ENCODE results near the gene SZT2. TPM values are rescaled to one million over a fixed set of nuclear protein-coding genes. Genes with fewer than 3 reads are reported as not detected.

The SZT2 gene
- total RNA-seq, 1 experiment from 2014 or later: 77.3 TPM

GRCh38 chr1:43432171-43432860, 42.6 kb downstream of the SZT2 start:
- intact Hi-C loops (cut with micrococcal nuclease; ENCODE audit: unreplicated experiment): no loop called here
- CTCF ChIA-PET: no interaction called here
- no peak for TF ChIP-seq CTCF (IDR thresholded peaks at IDR 0.05; ENCODE audit: unreplicated experiment)

GRCh38 chr1:43432907-43433306, 43.2 kb downstream of the SZT2 start:
- BruUV-seq (replicated peaks): no TSS peak
- no peaks in the 10 kb centered on the region for H3K9me3 Mint-ChIP-seq (ENCODE audit: low read depth, unreplicated experiment)
- no peak for TF ChIP-seq CTCF (IDR thresholded peaks at IDR 0.05; ENCODE audit: unreplicated experiment)
- no peaks in the 10 kb centered on the region for H3K4me1 Mint-ChIP-seq (ENCODE audit: low read depth, unreplicated experiment)
- intact Hi-C loops (cut with micrococcal nuclease; ENCODE audit: unreplicated experiment): no loop called here
- H3K27me3 Mint-ChIP-seq (ENCODE audit: unreplicated experiment): no peaks in the 10 kb centered on the region
- DNase-seq: no peak
- CTCF ChIA-PET: no interaction called here
- H3K4me3 Mint-ChIP-seq (ENCODE audit: low read depth, unreplicated experiment): no peak overlapping the region
- peaks cover 46% of the 10 kb centered on the region for H3K36me3 Mint-ChIP-seq (ENCODE audit: insufficient read depth, unreplicated experiment)
- no peak overlapping the region for H3K27ac Mint-ChIP-seq (ENCODE audit: unreplicated experiment)

More at GRCh38 chr1:43432171-43432860, 42.6 kb downstream of the SZT2 start:
- DNase-seq: no peak
- no peaks in the 10 kb centered on the region for H3K9me3 Mint-ChIP-seq (ENCODE audit: low read depth, unreplicated experiment)
- peaks cover 46% of the 10 kb centered on the region for H3K36me3 Mint-ChIP-seq (ENCODE audit: insufficient read depth, unreplicated experiment)
- no peak overlapping the region for H3K27ac Mint-ChIP-seq (ENCODE audit: unreplicated experiment)
- no TSS peak for BruUV-seq (replicated peaks)
- peaks cover 2% of the 10 kb centered on the region for H3K4me1 Mint-ChIP-seq (ENCODE audit: low read depth, unreplicated experiment)
- H3K4me3 Mint-ChIP-seq (ENCODE audit: low read depth, unreplicated experiment): no peak overlapping the region
- no peaks in the 10 kb centered on the region for H3K27me3 Mint-ChIP-seq (ENCODE audit: unreplicated experiment)

GRCh38 chr1:43434256-43434655, 44.6 kb downstream of the SZT2 start:
- no peak for TF ChIP-seq CTCF (IDR thresholded peaks at IDR 0.05; ENCODE audit: unreplicated experiment)
- no peak overlapping the region for H3K4me3 Mint-ChIP-seq (ENCODE audit: low read depth, unreplicated experiment)
- H3K9me3 Mint-ChIP-seq (ENCODE audit: low read depth, unreplicated experiment): no peaks in the 10 kb centered on the region
- H3K27me3 Mint-ChIP-seq (ENCODE audit: unreplicated experiment): no peaks in the 10 kb centered on the region
- H3K4me1 Mint-ChIP-seq (ENCODE audit: low read depth, unreplicated experiment): no peaks in the 10 kb centered on the region
- CTCF ChIA-PET: no interaction called here
- peaks cover 48% of the 10 kb centered on the region for H3K36me3 Mint-ChIP-seq (ENCODE audit: insufficient read depth, unreplicated experiment)
- intact Hi-C loops (cut with micrococcal nuclease; ENCODE audit: unreplicated experiment): no loop called here
- BruUV-seq (replicated peaks): no TSS peak
- no peak overlapping the region for H3K27ac Mint-ChIP-seq (ENCODE audit: unreplicated experiment)
- no peak for DNase-seq

- H3K9me3 Mint-ChIP-seq (ENCODE audit: low read depth, unreplicated experiment): no peaks in the 10 kb centered on the region
- peaks cover 44% of the 10 kb centered on the region for H3K36me3 Mint-ChIP-seq (ENCODE audit: insufficient read depth, unreplicated experiment)
- BruUV-seq (replicated peaks): no TSS peak
- H3K4me1 Mint-ChIP-seq (ENCODE audit: low read depth, unreplicated experiment): no peaks in the 10 kb centered on the region
- no peak overlapping the region for H3K27ac Mint-ChIP-seq (ENCODE audit: unreplicated experiment)
- no peak for TF ChIP-seq CTCF (IDR thresholded peaks at IDR 0.05; ENCODE audit: unreplicated experiment)
- DNase-seq: no peak
- intact Hi-C loops (cut with micrococcal nuclease; ENCODE audit: unreplicated experiment): no loop called here
- no peak overlapping the region for H3K4me3 Mint-ChIP-seq (ENCODE audit: low read depth, unreplicated experiment)
- no peaks in the 10 kb centered on the region for H3K27me3 Mint-ChIP-seq (ENCODE audit: unreplicated experiment)
- CTCF ChIA-PET: interaction anchor here (0.6 kb wide), 1 partner anchor 158 kb away, joined by 4 read pairs; no protein-coding TSS in a partner anchor
Measured at GRCh38 chr1:43435146-43436145, 45.7 kb downstream of the SZT2 start.
